ENCODE results near the gene TMEM87B.
A peak's percentile ranks its signal among the peaks of the same experiment; 100 is the strongest.

The TMEM87B gene

GRCh38 chr2:112054847-112055729, at the start of gene TMEM87B:
Gene TMEM87B, plus strand, starts transcription at chr2:112055269. Its CDS starts 323 bp downstream, at chr2:112055592.
- DNase-seq = peak; percentile 98

- DNase-seq = no peak
Observed at GRCh38 chr2:112005406-112006075, 49.5 kb upstream of the TMEM87B start.

GRCh38 chr2:112006076-112006410, 49.0 kb upstream of the TMEM87B start:
- DNase-seq = no peak

GRCh38 chr2:112007493-112007892, 47.6 kb upstream of the TMEM87B start:
- no peak for DNase-seq

- no peak for DNase-seq
Observed at GRCh38 chr2:112008910-112009485, 46.1 kb upstream of the TMEM87B start.

GRCh38 chr2:112010751-112011150, 44.3 kb upstream of the TMEM87B start:
- no peak for DNase-seq

GRCh38 chr2:112012556-112012955, 42.5 kb upstream of the TMEM87B start:
- DNase-seq = no peak

- DNase-seq = no peak
Observed at GRCh38 chr2:112018846-112019245, 36.2 kb upstream of the TMEM87B start.

GRCh38 chr2:112019569-112019982, 35.5 kb upstream of the TMEM87B start:
- no peak for DNase-seq

- DNase-seq = no peak
Observed at GRCh38 chr2:112020561-112020960, 34.5 kb upstream of the TMEM87B start.

GRCh38 chr2:112021290-112021689, 33.8 kb upstream of the TMEM87B start:
- no peak for DNase-seq

GRCh38 chr2:112021781-112022231, 33.3 kb upstream of the TMEM87B start:
- DNase-seq = no peak

GRCh38 chr2:112023707-112024106, 31.4 kb upstream of the TMEM87B start:
- DNase-seq = no peak

- DNase-seq = no peak
Observed at GRCh38 chr2:112024231-112024630, 30.8 kb upstream of the TMEM87B start.

- DNase-seq = no peak
Observed at GRCh38 chr2:112024896-112025491, 30.1 kb upstream of the TMEM87B start.

GRCh38 chr2:112026509-112026908, 28.6 kb upstream of the TMEM87B start:
- no peak for DNase-seq

GRCh38 chr2:112027767-112028166, 27.3 kb upstream of the TMEM87B start:
- no peak for DNase-seq

GRCh38 chr2:112029164-112029563, 25.9 kb upstream of the TMEM87B start:
- DNase-seq = no peak

- DNase-seq = no peak
Observed at GRCh38 chr2:112031473-112032223, 23.4 kb upstream of the TMEM87B start.

GRCh38 chr2:112032224-112032586, 22.9 kb upstream of the TMEM87B start:
- DNase-seq = no peak

GRCh38 chr2:112032689-112033465, 22.2 kb upstream of the TMEM87B start:
- no peak for DNase-seq

- DNase-seq = no peak
Observed at GRCh38 chr2:112033600-112033999, 21.5 kb upstream of the TMEM87B start.

Measured in NK-92 treated with Interleukin-12 subunit alpha and Interleukin-12 subunit beta, amount 100 ng/mL, for 24 hours (cell line).